IMR-90 (cell line): ENCODE measurements around the gene ACADL. TPM values are rescaled to one million over a fixed set of nuclear protein-coding genes. Genes with fewer than 3 reads are reported as not detected.

Experiments used
- ATAC-seq: fragments of 200-7000 bp; cut with Tn5 transposase; 2 replicates; pipeline ENCODE4 v1.9.1; 2020; ENCODE audit warnings: low read depth, mild to moderate bottlenecking, moderate library complexity
- BruUV-seq: library from RNA; stranded (reverse); fragments of 400-500 nt; replicated peaks from 2 replicates; lab custom pipeline; 2021; lab: Mats Ljungman, UMichigan
- CTCF ChIA-PET: fragments of 300-600 bp; formaldehyde crosslinking; extraction: SDS; loops from one replicate; lab custom pipeline; 2021; ENCODE audit warnings: antibody characterized with exemption; lab: Yijun Ruan, JAX
- POLR2A ChIA-PET: fragments of 300-600 bp; sonication (Branson Sonifier 250); formaldehyde crosslinking; loops from one replicate; lab custom pipeline; 2022; ENCODE audit warnings: antibody characterized with exemption; ENCODE audit not compliant: unreplicated experiment; lab: Charles Lee
- DNase-seq: peaks from one replicate; pipeline ENCODE4 v3.0.0; 2013
- H2AFZ ChIP-seq: replicated peaks from 2 replicates; pipeline ENCODE3; 2013; ENCODE audit warnings: low read length, mild to moderate bottlenecking; ENCODE audit not compliant: poor library complexity
- H2AK5ac ChIP-seq: 2 replicates; pipeline ENCODE4 v1.6.1; 2013; ENCODE audit warnings: low read depth, low read length, inconsistent platforms
- H2AK9ac ChIP-seq: replicated peaks from 2 replicates; pipeline ENCODE3; 2013; ENCODE audit warnings: mild to moderate bottlenecking, low read depth, low read length, moderate library complexity; ENCODE audit not compliant: poor library complexity
- H2BK120ac ChIP-seq: 2 replicates; pipeline ENCODE4 v1.6.1; 2013; ENCODE audit warnings: low read depth, low read length, inconsistent platforms
- H2BK15ac ChIP-seq: 3 replicates; pipeline ENCODE4 v1.6.1; 2013; ENCODE audit warnings: low read depth, low read length, inconsistent platforms
- H2BK20ac ChIP-seq: 2 replicates; pipeline ENCODE4 v1.6.1; 2013; ENCODE audit warnings: low read depth, mild to moderate bottlenecking, inconsistent platforms, low read length, moderate library complexity
- H2BK5ac ChIP-seq: 2 replicates; pipeline ENCODE4 v1.6.1; 2013; ENCODE audit warnings: mild to moderate bottlenecking, low read depth, low read length, inconsistent platforms; ENCODE audit not compliant: poor library complexity, severe bottlenecking
- H3K14ac ChIP-seq: replicated peaks from 2 replicates; pipeline ENCODE4 v1.6.1; 2013; ENCODE audit warnings: low read depth, low read length, inconsistent platforms
- H3K18ac ChIP-seq: 2 replicates; pipeline ENCODE4 v1.6.1; 2013; ENCODE audit warnings: low read depth, low read length, control low read depth
- H3K23ac ChIP-seq: 2 replicates; pipeline ENCODE4 v1.6.1; 2013; ENCODE audit warnings: low read depth, low read length, inconsistent platforms
- H3K27ac ChIP-seq: 2 replicates; pipeline ENCODE4 v1.5.1; 2013; ENCODE audit warnings: mild to moderate bottlenecking, control low read depth, low read length; ENCODE audit not compliant: insufficient read depth
- H3K27me3 ChIP-seq: 2 replicates; pipeline ENCODE4 v1.6.1; 2013; ENCODE audit warnings: low read length; ENCODE audit not compliant: control insufficient read depth, insufficient read depth
- H3K36me3 ChIP-seq: 2 replicates; pipeline ENCODE4 v1.6.1; 2013; ENCODE audit warnings: low read length, mixed read lengths; ENCODE audit not compliant: control insufficient read depth, insufficient read depth
- H3K4ac ChIP-seq: 2 replicates; pipeline ENCODE4 v1.6.1; 2013; ENCODE audit warnings: low read depth, low read length, inconsistent platforms
- H3K4me1 ChIP-seq: 2 replicates; pipeline ENCODE4 v1.6.1; 2013; ENCODE audit warnings: low read length, mixed read lengths; ENCODE audit not compliant: control insufficient read depth, insufficient read depth
- H3K4me2 ChIP-seq: 2 replicates; pipeline ENCODE4 v1.6.1; 2013; ENCODE audit warnings: low read depth, mild to moderate bottlenecking, control low read depth, low read length, moderate library complexity
- H3K4me3 ChIP-seq: 2 replicates; pipeline ENCODE4 v1.5.1; 2013; ENCODE audit warnings: low read depth, mild to moderate bottlenecking, control low read depth, low read length, moderate library complexity; ENCODE audit not compliant: insufficient read depth
- H3K56ac ChIP-seq: 2 replicates; pipeline ENCODE4 v1.6.1; 2013; ENCODE audit warnings: low read length, inconsistent platforms; ENCODE audit not compliant: insufficient read depth; ENCODE audit errors: extremely low read depth
- H3K79me1 ChIP-seq, 2 experiments: 2 replicates each; pipeline ENCODE4 v1.6.1; 2013; ENCODE audit warnings: low read length in 2 of 2, inconsistent platforms in 1 of 2, low read depth in 1 of 2
- H3K9ac ChIP-seq: 2 replicates; pipeline ENCODE4 v1.6.1; 2013; ENCODE audit warnings: low read depth, low read length, control low read depth
- H3K9me1 ChIP-seq: 2 replicates; pipeline ENCODE4 v1.6.1; 2013; ENCODE audit warnings: low read length, inconsistent platforms; ENCODE audit not compliant: insufficient read depth
- H3K9me3 ChIP-seq: 2 replicates; pipeline ENCODE4 v1.6.1; 2013; ENCODE audit warnings: low read length; ENCODE audit not compliant: control insufficient read depth, insufficient read depth
- H4K20me1 ChIP-seq: 2 replicates; pipeline ENCODE4 v1.6.1; 2013; ENCODE audit warnings: low read length, inconsistent platforms; ENCODE audit not compliant: insufficient read depth
- H4K5ac ChIP-seq: 2 replicates; pipeline ENCODE4 v1.6.1; 2013; ENCODE audit warnings: mild to moderate bottlenecking, low read depth, low read length, control low read depth
- H4K8ac ChIP-seq, 2 experiments: 2 replicates each; pipeline ENCODE4 v1.6.1; 2013; ENCODE audit warnings: low read depth in 2 of 2, low read length in 2 of 2, control low read depth in 1 of 2, inconsistent platforms in 1 of 2
- H4K91ac ChIP-seq: 2 replicates; pipeline ENCODE4 v1.6.1; 2013; ENCODE audit warnings: low read depth, low read length, inconsistent platforms; ENCODE audit not compliant: insufficient read depth
- CEBPB ChIP-seq: IDR thresholded peaks from 2 replicates; pipeline ENCODE4 v1.6.1; 2012; ENCODE audit warnings: low read depth, low read length, improper control_type of control experiment
- ELK1 ChIP-seq: fragments of 150-350 bp; IDR thresholded peaks from 2 replicates; pipeline ENCODE4 v1.6.1; 2016; ENCODE audit warnings: low read depth, mild to moderate bottlenecking, low read length, moderate library complexity, borderline replicate concordance
- MAFK ChIP-seq: IDR thresholded peaks from 2 replicates; pipeline ENCODE4 v1.6.1; 2012; ENCODE audit warnings: low read depth, low read length, improper control_type of control experiment
- MAZ ChIP-seq: IDR thresholded peaks from 2 replicates; pipeline ENCODE4 v1.6.1; 2012; ENCODE audit warnings: low read depth, mild to moderate bottlenecking, low read length, improper control_type of control experiment, moderate library complexity, borderline replicate concordance
- NFE2L2 ChIP-seq: fragments of 150-350 bp; IDR thresholded peaks from 2 replicates; pipeline ENCODE4 v1.6.1; 2016; ENCODE audit warnings: low read depth, mild to moderate bottlenecking, low read length
- SMC3 ChIP-seq: fragments of 150-350 bp; IDR thresholded peaks from 2 replicates; pipeline ENCODE4 v1.6.1; 2016; ENCODE audit warnings: low read depth, mild to moderate bottlenecking, antibody characterized with exemption, low read length, moderate library complexity
- WGBS, 2 experiments: methylation state at CpG; one replicate each; pipeline versions ENCODE4 v1.1.5 to v1.1.7; 2013; ENCODE audit warnings: missing lambda C conversion rate in 2 of 2; ENCODE audit not compliant: insufficient read length in 1 of 2; ENCODE audit errors: extremely low coverage in 2 of 2; 5-methylcytosine and 5-hydroxymethylcytosine counted together
- dilution Hi-C: fragments of 300-500 bp; cut with HindIII; formaldehyde crosslinking; loops from one replicate; pipeline ENCODE4 v1.14.3; 2018; ENCODE audit warnings: low sequenced_read_pairs; ENCODE audit not compliant: unreplicated experiment
- in situ Hi-C: fragments of 300-500 bp; cut with MboI; formaldehyde crosslinking; loops from 3 replicates; pipeline ENCODE4 v1.14.3; 2019; ENCODE audit warnings: low sequenced_read_pairs, inconsistent platforms, mixed read lengths
- intact Hi-C: fragments of 100-400 bp; cut with micrococcal nuclease; formaldehyde crosslinking; loops from 2 replicates; pipeline ENCODE4 v1.10.0; 2022
- polyA plus RNA-seq, 3 experiments: library from polyadenylated mRNA; depleted of rRNA; stranded (reverse); fragments of >200 nt; gene quantifications; 2 replicates each; pipeline ENCODE4 v1.2.3, GENCODE V29; 2012; ENCODE audit warnings: low replicate concordance in 1 of 3
- total RNA-seq: library from RNA; depleted of rRNA; stranded (reverse); fragments of >200 nt; gene quantifications from 2 replicates; pipeline ENCODE4 v1.2.3, GENCODE V29; 2012
- TF ChIP-seq, protein P1 (sequence below): fragments of 150-350 bp; IDR thresholded peaks from 2 replicates; pipeline ENCODE4 v1.6.1; 2017; ENCODE audit warnings: mild to moderate bottlenecking, antibody characterized with exemption, low read length, low read depth

ACADL gene
- total and polyA plus RNA-seq, 2 of the 4 experiments (the other 2 are of a cell fraction): not detected

DNA sequence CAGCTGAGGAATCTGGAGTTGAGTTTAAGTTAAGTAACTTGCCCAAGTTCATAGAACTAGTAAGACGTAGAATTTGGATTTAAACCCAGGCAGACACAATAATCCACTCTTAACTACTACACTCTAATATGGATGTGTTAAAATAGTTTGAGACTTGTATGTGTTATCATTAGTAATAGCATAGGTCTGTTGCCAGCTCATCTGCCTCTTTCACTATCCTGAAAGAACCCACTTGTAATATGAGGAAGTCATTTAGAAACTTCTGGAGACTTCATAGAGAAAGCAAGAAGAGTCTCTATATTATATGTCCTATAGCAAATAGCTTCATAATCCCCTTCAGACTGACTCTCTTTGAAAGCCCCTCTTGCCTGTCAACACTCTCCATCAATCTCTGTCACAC is 43.0 kb upstream of the ACADL start:
- TF ChIP-seq ELK1 (no peak), SMC3 (no peak), MAFK (no peak), NFE2L2 (no peak), MAZ (no peak), CEBPB (no peak)
- TF ChIP-seq, protein P1, sequence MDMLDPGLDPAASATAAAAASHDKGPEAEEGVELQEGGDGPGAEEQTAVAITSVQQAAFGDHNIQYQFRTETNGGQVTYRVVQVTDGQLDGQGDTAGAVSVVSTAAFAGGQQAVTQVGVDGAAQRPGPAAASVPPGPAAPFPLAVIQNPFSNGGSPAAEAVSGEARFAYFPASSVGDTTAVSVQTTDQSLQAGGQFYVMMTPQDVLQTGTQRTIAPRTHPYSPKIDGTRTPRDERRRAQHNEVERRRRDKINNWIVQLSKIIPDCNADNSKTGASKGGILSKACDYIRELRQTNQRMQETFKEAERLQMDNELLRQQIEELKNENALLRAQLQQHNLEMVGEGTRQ: no peak
- no peak overlapping the region for H3K4ac ChIP-seq
- no peak overlapping the region for H4K91ac ChIP-seq
- no peak overlapping the region for H3K4me2 ChIP-seq
- H3K9me3 ChIP-seq: no peaks in the 10 kb centered on the region
- WGBS, 2 experiments: no CpG with 5 or more reads among the region's 1 CpG
- H2BK15ac ChIP-seq: no peak overlapping the region
- H2BK120ac ChIP-seq: no peak overlapping the region
- H4K8ac ChIP-seq: no peak overlapping the region
- H3K9me1 ChIP-seq: no peaks in the 10 kb centered on the region
- no peak overlapping the region for H3K4me3 ChIP-seq
- BruUV-seq: no TSS peak
- no peak for ATAC-seq
- H2AK9ac ChIP-seq: no peak overlapping the region
- dilution Hi-C loops (no loop called here), in situ Hi-C loops (no loop called here), intact Hi-C loops (no loop called here)
- H4K20me1 ChIP-seq: no peaks in the 10 kb centered on the region
- DNase-seq: no peak
- H3K36me3 ChIP-seq: no peaks in the 10 kb centered on the region
- H2BK20ac ChIP-seq: no peak overlapping the region
- no peak overlapping the region for H3K9ac ChIP-seq
- H3K14ac ChIP-seq: no peak overlapping the region
- H3K79me1 ChIP-seq: no peaks in the 10 kb centered on the region
- POLR2A ChIA-PET: no interaction called here
- H3K4me1 ChIP-seq: no peaks in the 10 kb centered on the region
- H2BK5ac ChIP-seq: no peak overlapping the region
- no peak overlapping the region for H4K5ac ChIP-seq
- no peak overlapping the region for H2AFZ ChIP-seq
- H3K18ac ChIP-seq: no peak overlapping the region
- CTCF ChIA-PET: interaction anchor here (0.6 kb wide), 1 partner anchor 260 kb away, joined by 3 read pairs; no protein-coding TSS in a partner anchor
- no peak overlapping the region for H3K23ac ChIP-seq
- H3K27me3 ChIP-seq: no peaks in the 10 kb centered on the region
- H2AK5ac ChIP-seq: no peak overlapping the region
- no peak overlapping the region for H3K56ac ChIP-seq
- no peak overlapping the region for H3K27ac ChIP-seq
